Mammary epithelial cell (primary cell): Measurements from ENCODE around the gene TCF7L1.

Source experiments
- EZH2 ChIP-seq: IDR thresholded peaks from 2 replicates; pipeline ENCODE4 v1.6.1; 2012; ENCODE audit warnings: low read length, inconsistent platforms, borderline replicate concordance
- TF ChIP-seq, protein P1 (sequence below), 2 donors: IDR thresholded peaks in 1 of 2; conservative IDR thresholded peaks in 1 of 2; 2 replicates each; pipeline ENCODE4 v1.5.1; 2011 to 2012; ENCODE audit warnings: inconsistent platforms in 2 of 2, low read length in 2 of 2, mild to moderate bottlenecking in 2 of 2, control low read depth in 1 of 2, low read depth in 1 of 2; ENCODE audit not compliant: insufficient read depth in 1 of 2; ENCODE audit errors: extremely low read depth in 1 of 2

DNA sequence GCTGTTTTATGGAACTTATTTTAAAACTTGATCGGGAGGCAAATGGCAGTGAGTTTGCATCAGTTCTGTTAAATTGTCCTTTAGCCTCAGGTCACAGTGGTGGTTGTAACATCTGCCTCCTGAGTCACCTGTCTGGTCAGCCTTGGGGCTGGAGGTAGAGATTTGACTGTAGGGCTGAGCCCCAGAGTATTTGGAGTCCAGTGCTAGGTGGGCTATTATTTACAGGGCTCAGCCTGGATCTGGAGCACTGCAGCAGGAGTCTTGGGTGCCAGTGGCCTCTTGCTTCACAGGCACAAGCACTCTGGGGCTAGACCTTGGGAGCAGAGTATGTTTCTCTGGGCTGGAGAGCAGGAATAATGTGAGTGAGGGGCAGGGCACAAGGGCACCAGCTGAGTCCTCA is 32.8 kb downstream of the TCF7L1 start:
- TF ChIP-seq, protein P1, sequence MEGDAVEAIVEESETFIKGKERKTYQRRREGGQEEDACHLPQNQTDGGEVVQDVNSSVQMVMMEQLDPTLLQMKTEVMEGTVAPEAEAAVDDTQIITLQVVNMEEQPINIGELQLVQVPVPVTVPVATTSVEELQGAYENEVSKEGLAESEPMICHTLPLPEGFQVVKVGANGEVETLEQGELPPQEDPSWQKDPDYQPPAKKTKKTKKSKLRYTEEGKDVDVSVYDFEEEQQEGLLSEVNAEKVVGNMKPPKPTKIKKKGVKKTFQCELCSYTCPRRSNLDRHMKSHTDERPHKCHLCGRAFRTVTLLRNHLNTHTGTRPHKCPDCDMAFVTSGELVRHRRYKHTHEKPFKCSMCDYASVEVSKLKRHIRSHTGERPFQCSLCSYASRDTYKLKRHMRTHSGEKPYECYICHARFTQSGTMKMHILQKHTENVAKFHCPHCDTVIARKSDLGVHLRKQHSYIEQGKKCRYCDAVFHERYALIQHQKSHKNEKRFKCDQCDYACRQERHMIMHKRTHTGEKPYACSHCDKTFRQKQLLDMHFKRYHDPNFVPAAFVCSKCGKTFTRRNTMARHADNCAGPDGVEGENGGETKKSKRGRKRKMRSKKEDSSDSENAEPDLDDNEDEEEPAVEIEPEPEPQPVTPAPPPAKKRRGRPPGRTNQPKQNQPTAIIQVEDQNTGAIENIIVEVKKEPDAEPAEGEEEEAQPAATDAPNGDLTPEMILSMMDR (conservative IDR thresholded peaks at IDR 0.05 in 1 of 2, IDR thresholded peaks at IDR 0.05 in 1 of 2; ENCODE audit: extremely low read depth in 1 of 2, insufficient read depth in 1 of 2, low read depth in 1 of 2, low read length in 2 of 2) = no peak
- no peak for TF ChIP-seq EZH2
